SK-N-MC (cell line): ENCODE measurements around the gene SLC9A9.

Source experiments
- EZH2 ChIP-seq: fragments of 200-600 bp; sonication (generic); IDR thresholded peaks from one replicate; pipeline ENCODE4 v1.6.1; 2017; ENCODE audit warnings: antibody characterized with exemption
- POLR2AphosphoS5 ChIP-seq: IDR thresholded peaks from 2 replicates; pipeline ENCODE4 v1.6.1; 2012; ENCODE audit warnings: mild to moderate bottlenecking, low read depth, low read length, borderline replicate concordance

- no peak for TF ChIP-seq EZH2
- no peak for TF ChIP-seq POLR2AphosphoS5
Measured at GRCh38 chr3:143429628-143430514, 418.4 kb downstream of the SLC9A9 start.
